PC-9 (cell line): ENCODE data around the gene MAP3K7CL. TPM values are rescaled to one million over a fixed set of nuclear protein-coding genes. Genes with fewer than 3 reads are reported as not detected.
"Not testable (repeated sequence)": the region's sequence is repeated elsewhere in the genome, so short reads cannot be mapped to it uniquely, and the experiment has no call there.

Experiments
- BruUV-seq: library from RNA; stranded (reverse); fragments of 400-500 nt; replicated peaks from 2 replicates; lab custom pipeline; 2021; lab: Mats Ljungman, UMichigan
- CTCF ChIA-PET: fragments of 300-600 bp; sonication (Branson Sonifier 250); formaldehyde crosslinking; loops from one replicate; lab custom pipeline; 2022; ENCODE audit warnings: antibody characterized with exemption; lab: Charles Lee
- POLR2A ChIA-PET: fragments of 300-600 bp; sonication (Branson Sonifier 250); formaldehyde crosslinking; loops from one replicate; lab custom pipeline; 2022; ENCODE audit warnings: antibody characterized with exemption; ENCODE audit not compliant: unreplicated experiment; lab: Charles Lee
- DNase-seq, 2 experiments: peaks; one replicate each; pipeline versions ENCODE4 v3.0.0 to v3.0.0-alpha.2; 2015 to 2022; ENCODE audit warnings: mixed read lengths in 1 of 2
- H2AFZ ChIP-seq: fragments of 200-600 bp; sonication (generic); 2 replicates; pipeline ENCODE4 v1.8.1; 2017; ENCODE audit warnings: antibody characterized with exemption
- H3F3A ChIP-seq: fragments of 200-600 bp; sonication (generic); 2 replicates; pipeline ENCODE4 v1.8.1; 2017; ENCODE audit warnings: antibody characterized with exemption, mild to moderate bottlenecking, low read depth; ENCODE audit not compliant: insufficient read depth
- H3K27ac ChIP-seq: fragments of 200-600 bp; sonication (generic); 2 replicates; pipeline ENCODE4 v1.6.1; 2016; ENCODE audit warnings: mixed run types
- H3K27me3 ChIP-seq: fragments of 200-600 bp; sonication (generic); 2 replicates; pipeline ENCODE4 v1.6.1; 2016; ENCODE audit warnings: low read depth, mixed run types; ENCODE audit not compliant: insufficient read depth
- H3K36me3 ChIP-seq: fragments of 200-600 bp; sonication (generic); 2 replicates; pipeline ENCODE4 v1.6.1; 2016; ENCODE audit warnings: low read depth, mixed run types
- H3K4me1 ChIP-seq: fragments of 200-600 bp; sonication (generic); replicated peaks from 2 replicates; pipeline ENCODE4 v1.6.1; 2016; ENCODE audit warnings: mixed run types; ENCODE audit not compliant: insufficient read depth
- H3K4me2 ChIP-seq: fragments of 200-600 bp; sonication (generic); 2 replicates; pipeline ENCODE4 v1.6.1; 2017; ENCODE audit warnings: mixed run types
- H3K4me3 ChIP-seq: fragments of 200-600 bp; sonication (generic); 2 replicates; pipeline ENCODE4 v1.6.1; 2016; ENCODE audit warnings: mixed run types
- H3K79me2 ChIP-seq: fragments of 200-600 bp; sonication (generic); 2 replicates; pipeline ENCODE4 v1.6.1; 2017; ENCODE audit warnings: low read depth, mixed run types
- H3K9me2 ChIP-seq: fragments of 200-600 bp; sonication (generic); 2 replicates; pipeline ENCODE4 v1.8.1; 2017; ENCODE audit warnings: mild to moderate bottlenecking; ENCODE audit not compliant: insufficient read depth
- H3K9me3 ChIP-seq: fragments of 200-600 bp; sonication (generic); 2 replicates; pipeline ENCODE4 v1.8.1; 2016; ENCODE audit warnings: low read depth; ENCODE audit not compliant: insufficient read depth
- H4K20me1 ChIP-seq: fragments of 200-600 bp; sonication (generic); 2 replicates; pipeline ENCODE4 v1.8.1; 2017; ENCODE audit not compliant: insufficient read depth
- CTCF ChIP-seq: fragments of 200-600 bp; sonication (generic); conservative IDR thresholded peaks from 2 replicates; pipeline ENCODE4 v1.6.1; 2017; ENCODE audit warnings: mixed run types, antibody characterized with exemption, mild to moderate bottlenecking, moderate library complexity
- EZH2 ChIP-seq: fragments of 200-600 bp; sonication (generic); IDR thresholded peaks from 2 replicates; pipeline ENCODE4 v1.8.0; 2017; ENCODE audit warnings: antibody characterized with exemption, low read depth
- intact Hi-C: fragments of 100-400 bp; cut with micrococcal nuclease; formaldehyde crosslinking; loops from one replicate; pipeline ENCODE4 v1.10.0; 2022; ENCODE audit not compliant: unreplicated experiment
- total RNA-seq: library from RNA; stranded (reverse); gene quantifications from 2 replicates; pipeline ENCODE4 v1.2.3, GENCODE V29; 2021

MAP3K7CL gene
- total RNA-seq, 1 experiment from 2014 or later, result 0.37 TPM

- ChIA-PET POLR2A (no interaction called here), CTCF (no interaction called here)
- Histone ChIP-seq H4K20me1 (no peaks in the 10 kb centered on the region), H3K36me3 (no peaks in the 10 kb centered on the region), H3K4me3 (no peak overlapping the region), H3K27ac (no peak overlapping the region), H3K4me2 (no peak overlapping the region), H3F3A (no peaks in the 10 kb centered on the region), H3K9me3 (no peaks in the 10 kb centered on the region), H3K27me3 (no peaks in the 10 kb centered on the region), H2AFZ (no peak overlapping the region), H3K79me2 (no peaks in the 10 kb centered on the region), H3K4me1 (no peaks in the 10 kb centered on the region), H3K9me2 (no peaks in the 10 kb centered on the region)
- TF ChIP-seq EZH2 (no peak), CTCF (no peak)
- no peak for DNase-seq
- intact Hi-C loops, result no loop called here
- BruUV-seq, result no TSS peak
Observed at GRCh38 chr21:29155933-29156260, 25.5 kb downstream of the MAP3K7CL start.

GRCh38 chr21:29157080-29157479 is 26.6 kb downstream of the MAP3K7CL start:
- TF ChIP-seq EZH2, result no peak
- no peaks in the 10 kb centered on the region for H3K9me2 ChIP-seq
- no peaks in the 10 kb centered on the region for H3K27me3 ChIP-seq
- intact Hi-C loops, result no loop called here
- H3K4me1 ChIP-seq, result no peaks in the 10 kb centered on the region
- no peak for DNase-seq
- H3K4me2 ChIP-seq, result no peak overlapping the region
- H3K4me3 ChIP-seq, result no peak overlapping the region
- no peaks in the 10 kb centered on the region for H3K9me3 ChIP-seq
- H3K27ac ChIP-seq, result no peak overlapping the region
- CTCF ChIA-PET, result no interaction called here
- no peaks in the 10 kb centered on the region for H3K79me2 ChIP-seq
- no peaks in the 10 kb centered on the region for H4K20me1 ChIP-seq
- no peaks in the 10 kb centered on the region for H3F3A ChIP-seq
- no peaks in the 10 kb centered on the region for H3K36me3 ChIP-seq
- BruUV-seq, result no TSS peak
- H2AFZ ChIP-seq, result no peak overlapping the region
- POLR2A ChIA-PET, result no interaction called here

GRCh38 chr21:29159842-29160241 is 29.4 kb downstream of the MAP3K7CL start:
- ChIA-PET POLR2A (no interaction called here), CTCF (no interaction called here)
- Histone ChIP-seq H2AFZ (no peak overlapping the region), H3K4me2 (no peak overlapping the region), H3K4me3 (no peak overlapping the region), H3K4me1 (no peaks in the 10 kb centered on the region), H3K36me3 (no peaks in the 10 kb centered on the region), H3K27ac (no peak overlapping the region), H4K20me1 (no peaks in the 10 kb centered on the region), H3K9me3 (no peaks in the 10 kb centered on the region), H3K27me3 (no peaks in the 10 kb centered on the region), H3F3A (no peaks in the 10 kb centered on the region), H3K9me2 (no peaks in the 10 kb centered on the region), H3K79me2 (no peaks in the 10 kb centered on the region)
- no peak for TF ChIP-seq CTCF
- no peak for TF ChIP-seq EZH2
- no peak for DNase-seq
- no TSS peak for BruUV-seq
- intact Hi-C loops, result no loop called here

GRCh38 chr21:29162825-29163224 is 32.4 kb downstream of the MAP3K7CL start:
- H2AFZ ChIP-seq, H3K36me3 ChIP-seq, H3K4me2 ChIP-seq, H3K79me2 ChIP-seq, H3K4me3 ChIP-seq, BruUV-seq, H3F3A ChIP-seq, DNase-seq, H3K9me2 ChIP-seq, intact Hi-C loops, POLR2A ChIA-PET, H3K27me3 ChIP-seq, H4K20me1 ChIP-seq, H3K27ac ChIP-seq, H3K9me3 ChIP-seq: not testable (repeated sequence)
- H3K4me1 ChIP-seq, result peaks cover 12% of the 10 kb centered on the region
- CTCF ChIA-PET, result interaction anchor here (0.6 to 1.2 kb wide), 3 partner anchors 70 to 1073 kb away, joined by 3 to 10 read pairs (median 7); no protein-coding TSS in a partner anchor
